GM23338 (cell line): ENCODE results near the gene CD28.

Source experiments
- CREB1 ChIP-seq: fragments of 250-450 bp; sonication (Bioruptor Pico); IDR thresholded peaks from 2 replicates; pipeline ENCODE4 v1.5.0; 2020; ENCODE audit warnings: low read depth, mild to moderate bottlenecking, moderate library complexity
- CTCF ChIP-seq, 2 experiments: fragments of 200-600 bp in 1 of 2; sonication (generic) in 1 of 2; conservative IDR thresholded peaks; 2 replicates each; pipeline versions ENCODE4 v1.5.1 to v1.6.1; 2016 to 2017; ENCODE audit warnings: antibody characterized with exemption in 2 of 2, low read depth in 2 of 2, mild to moderate bottlenecking in 2 of 2, moderate library complexity in 1 of 2
- ETS1 ChIP-seq: IDR thresholded peaks from 2 replicates; pipeline ENCODE4 v1.6.1; 2016; ENCODE audit warnings: antibody characterized with exemption
- EZH2 ChIP-seq: fragments of 200-600 bp; sonication (generic); IDR thresholded peaks from one replicate; pipeline ENCODE4 v1.8.0; 2017; ENCODE audit warnings: antibody characterized with exemption, mild to moderate bottlenecking, low read depth; ENCODE audit not compliant: unreplicated experiment
- EZH2phosphoT487 ChIP-seq: fragments of 200-600 bp; sonication (generic); IDR thresholded peaks from one replicate; pipeline ENCODE4 v1.8.1; 2018; ENCODE audit warnings: antibody characterized with exemption; ENCODE audit not compliant: unreplicated experiment
- JUNB ChIP-seq: IDR thresholded peaks from one replicate; pipeline ENCODE4 v1.6.1; 2016; ENCODE audit warnings: antibody characterized with exemption; ENCODE audit not compliant: unreplicated experiment
- NANOG ChIP-seq: IDR thresholded peaks from 2 replicates; pipeline ENCODE4 v1.6.1; 2016; ENCODE audit warnings: antibody characterized with exemption, borderline replicate concordance
- POLR2AphosphoS5 ChIP-seq: IDR thresholded peaks from 2 replicates; pipeline ENCODE4 v1.6.1; 2016; ENCODE audit warnings: antibody characterized with exemption, low read depth
- REST ChIP-seq: IDR thresholded peaks from one replicate; pipeline ENCODE4 v1.6.1; 2018; ENCODE audit warnings: antibody characterized with exemption; ENCODE audit not compliant: unreplicated experiment
- ZNF114 ChIP-seq: fragments of 250-450 bp; sonication (Bioruptor Pico); IDR thresholded peaks from 2 replicates; pipeline ENCODE4 v1.5.0; 2020; ENCODE audit warnings: mild to moderate bottlenecking, moderate library complexity

GRCh38 chr2:203710226-203710625, 3.8 kb downstream of the CD28 start:
- no peak for TF ChIP-seq REST
- TF ChIP-seq CTCF (conservative IDR thresholded peaks at IDR 0.05; ENCODE audit: low read depth in 2 of 2), result no peak
- TF ChIP-seq POLR2AphosphoS5, result no peak
- TF ChIP-seq ZNF114 (CRISPR knock-in tag), result no peak
- no peak for TF ChIP-seq EZH2
- TF ChIP-seq ETS1, result no peak
- no peak for TF ChIP-seq EZH2phosphoT487
- TF ChIP-seq NANOG, result no peak
- TF ChIP-seq JUNB, result no peak
- no peak for TF ChIP-seq CREB1 (CRISPR knock-in tag)
